HG03045 (cell line): ENCODE data around the gene CCL3.
A peak's percentile ranks its signal among the peaks of the same experiment; 100 is the strongest.
"Not testable (repeated sequence)": the region's sequence is repeated elsewhere in the genome, so short reads cannot be mapped to it uniquely, and the experiment has no call there.

Experiments
- ATAC-seq: cut with Tn5 transposase; IDR thresholded peaks from one replicate; pipeline ENCODE4 v1.9.1; 2021; ENCODE audit warnings: mild to moderate bottlenecking, moderate library complexity; ENCODE audit not compliant: unreplicated experiment

The CCL3 gene

GRCh38 chr17:36089888-36090836 lies at the start of gene CCL3:
Gene CCL3, minus strand, starts transcription at chr17:36090143. Its CDS starts 85 bp downstream, at chr17:36090058.
- peak; percentile 73 for ATAC-seq

- ATAC-seq = no peak
Observed at GRCh38 chr17:36136439-36136838, 46.5 kb upstream of the CCL3 start.

- no peak for ATAC-seq
Observed at GRCh38 chr17:36136036-36136435, 46.1 kb upstream of the CCL3 start.

GRCh38 chr17:36135465-36135864 lies 45.5 kb upstream of the CCL3 start:
- no peak for ATAC-seq

- ATAC-seq = no peak
Observed at GRCh38 chr17:36133602-36134236, 43.8 kb upstream of the CCL3 start.

GRCh38 chr17:36132421-36132831 lies 42.5 kb upstream of the CCL3 start:
- ATAC-seq = no peak

- no peak for ATAC-seq
Observed at GRCh38 chr17:36131931-36132330, 42.0 kb upstream of the CCL3 start.

- no peak for ATAC-seq
Observed at GRCh38 chr17:36131421-36131820, 41.5 kb upstream of the CCL3 start.

GRCh38 chr17:36130346-36130745 lies 40.4 kb upstream of the CCL3 start:
- ATAC-seq = no peak

- no peak for ATAC-seq
Observed at GRCh38 chr17:36129616-36130015, 39.7 kb upstream of the CCL3 start.

GRCh38 chr17:36128411-36128978 lies 38.6 kb upstream of the CCL3 start:
- no peak for ATAC-seq

- ATAC-seq = no peak
Observed at GRCh38 chr17:36127911-36128310, 38.0 kb upstream of the CCL3 start.

- ATAC-seq = no peak
Observed at GRCh38 chr17:36127199-36127893, 37.4 kb upstream of the CCL3 start.

GRCh38 chr17:36124879-36125824 lies 35.2 kb upstream of the CCL3 start:
- ATAC-seq = no peak

- ATAC-seq = no peak
Observed at GRCh38 chr17:36123431-36123830, 33.5 kb upstream of the CCL3 start.

GRCh38 chr17:36121099-36121498 lies 31.2 kb upstream of the CCL3 start:
- ATAC-seq = not testable (repeated sequence)

GRCh38 chr17:36120221-36120620 lies 30.3 kb upstream of the CCL3 start:
- ATAC-seq = no peak

- no peak for ATAC-seq
Observed at GRCh38 chr17:36118477-36119353, 28.8 kb upstream of the CCL3 start.
